ENCODE results near the gene GLP1R.

The GLP1R gene

DNA sequence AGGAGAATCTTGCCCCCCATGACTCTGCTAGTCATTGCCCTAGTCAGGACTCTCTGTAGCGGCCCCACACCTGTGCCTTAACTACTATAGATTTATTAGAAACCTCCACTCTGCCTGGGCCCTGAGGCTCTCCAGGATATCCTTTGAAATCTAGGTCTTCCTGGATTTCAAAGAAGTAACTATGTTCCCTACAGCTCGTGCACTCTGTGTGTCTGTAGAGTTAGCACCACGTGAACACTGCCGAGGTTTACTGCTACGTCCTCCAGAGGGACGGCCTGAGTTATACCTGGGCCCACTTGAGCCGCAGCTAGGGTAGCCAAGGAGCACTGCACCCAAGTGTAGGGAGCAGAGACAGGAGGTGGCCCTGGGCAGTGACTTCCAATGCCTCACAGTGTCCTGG lies 19.8 kb downstream of the GLP1R start:
- TF ChIP-seq, protein P1, sequence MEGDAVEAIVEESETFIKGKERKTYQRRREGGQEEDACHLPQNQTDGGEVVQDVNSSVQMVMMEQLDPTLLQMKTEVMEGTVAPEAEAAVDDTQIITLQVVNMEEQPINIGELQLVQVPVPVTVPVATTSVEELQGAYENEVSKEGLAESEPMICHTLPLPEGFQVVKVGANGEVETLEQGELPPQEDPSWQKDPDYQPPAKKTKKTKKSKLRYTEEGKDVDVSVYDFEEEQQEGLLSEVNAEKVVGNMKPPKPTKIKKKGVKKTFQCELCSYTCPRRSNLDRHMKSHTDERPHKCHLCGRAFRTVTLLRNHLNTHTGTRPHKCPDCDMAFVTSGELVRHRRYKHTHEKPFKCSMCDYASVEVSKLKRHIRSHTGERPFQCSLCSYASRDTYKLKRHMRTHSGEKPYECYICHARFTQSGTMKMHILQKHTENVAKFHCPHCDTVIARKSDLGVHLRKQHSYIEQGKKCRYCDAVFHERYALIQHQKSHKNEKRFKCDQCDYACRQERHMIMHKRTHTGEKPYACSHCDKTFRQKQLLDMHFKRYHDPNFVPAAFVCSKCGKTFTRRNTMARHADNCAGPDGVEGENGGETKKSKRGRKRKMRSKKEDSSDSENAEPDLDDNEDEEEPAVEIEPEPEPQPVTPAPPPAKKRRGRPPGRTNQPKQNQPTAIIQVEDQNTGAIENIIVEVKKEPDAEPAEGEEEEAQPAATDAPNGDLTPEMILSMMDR (IDR thresholded peaks at IDR 0.05): no peak

DNA sequence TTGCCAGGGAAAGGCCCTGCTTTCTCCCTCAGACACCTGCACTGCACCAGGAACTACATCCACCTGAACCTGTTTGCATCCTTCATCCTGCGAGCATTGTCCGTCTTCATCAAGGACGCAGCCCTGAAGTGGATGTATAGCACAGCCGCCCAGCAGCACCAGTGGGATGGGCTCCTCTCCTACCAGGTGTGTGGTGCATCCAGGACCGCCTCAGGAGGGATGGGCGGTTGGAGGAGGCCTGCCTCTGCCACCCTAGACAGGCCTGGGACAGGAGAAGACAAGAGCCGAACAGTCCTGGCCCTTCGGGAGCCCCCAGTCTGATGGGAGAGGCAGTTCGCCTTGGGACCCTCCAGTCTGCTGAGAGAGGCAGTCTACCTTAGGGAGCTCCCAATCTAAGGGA lies 24.2 kb downstream of the GLP1R start:
- TF ChIP-seq, protein P1 (IDR thresholded peaks at IDR 0.05): no peak

DNA sequence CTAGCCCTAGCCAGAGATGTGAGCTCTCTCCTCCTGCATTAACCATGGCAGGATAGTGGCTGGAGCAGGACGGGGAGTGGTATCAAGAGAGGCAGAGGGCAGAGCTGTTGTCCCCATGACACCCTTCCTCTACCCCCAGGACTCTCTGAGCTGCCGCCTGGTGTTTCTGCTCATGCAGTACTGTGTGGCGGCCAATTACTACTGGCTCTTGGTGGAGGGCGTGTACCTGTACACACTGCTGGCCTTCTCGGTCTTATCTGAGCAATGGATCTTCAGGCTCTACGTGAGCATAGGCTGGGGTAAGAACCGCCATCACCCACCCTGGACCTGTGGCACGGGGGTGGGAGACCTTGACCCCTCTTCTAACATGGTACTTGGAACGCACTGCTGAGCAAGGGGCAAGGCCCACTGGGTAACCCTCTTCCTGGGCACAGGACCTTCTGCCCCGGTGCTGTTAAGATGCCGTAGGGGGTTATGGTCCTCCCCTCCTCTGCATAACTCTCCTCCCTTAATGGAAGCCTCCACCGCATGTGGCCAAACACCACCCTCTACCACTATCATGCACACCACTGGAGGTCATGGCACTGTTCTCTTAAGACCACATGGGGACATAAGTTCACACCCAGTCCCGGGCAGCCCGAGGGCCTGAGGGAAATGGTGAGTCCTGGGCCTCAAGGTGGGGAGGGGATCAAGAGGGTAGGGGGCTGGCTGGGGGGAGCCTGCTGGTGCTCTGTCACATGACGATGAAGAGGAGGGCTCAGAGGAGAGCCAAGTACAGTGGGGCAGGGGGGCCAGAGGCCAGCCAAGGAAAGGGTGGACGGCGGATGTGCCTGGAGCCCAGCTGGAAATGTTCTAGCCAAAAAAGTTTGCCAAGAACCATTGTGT lies 25.1 kb downstream of the GLP1R start:
- TF ChIP-seq, protein P1 (IDR thresholded peaks at IDR 0.05): no peak

DNA sequence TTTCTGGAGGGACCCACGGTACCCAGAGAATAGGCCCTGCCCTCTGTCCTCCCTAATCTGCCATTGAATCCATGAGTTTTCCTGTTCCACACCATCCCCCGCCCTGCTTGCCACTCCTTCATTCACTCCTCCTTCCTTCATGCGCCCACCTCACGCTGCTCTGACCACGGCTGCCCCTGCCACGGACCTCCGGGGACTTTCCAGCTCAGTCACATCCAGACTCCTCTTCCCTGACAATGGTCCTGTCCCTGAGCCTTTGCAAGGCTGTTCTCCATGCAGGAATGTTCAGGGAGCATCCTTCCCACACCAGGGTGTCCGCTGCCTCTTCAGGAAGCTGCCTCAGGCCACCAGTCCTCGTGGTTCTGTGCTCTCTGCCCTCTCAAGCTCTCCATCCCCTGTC lies 25.9 kb downstream of the GLP1R start:
- TF ChIP-seq, protein P1 (IDR thresholded peaks at IDR 0.05): no peak

DNA sequence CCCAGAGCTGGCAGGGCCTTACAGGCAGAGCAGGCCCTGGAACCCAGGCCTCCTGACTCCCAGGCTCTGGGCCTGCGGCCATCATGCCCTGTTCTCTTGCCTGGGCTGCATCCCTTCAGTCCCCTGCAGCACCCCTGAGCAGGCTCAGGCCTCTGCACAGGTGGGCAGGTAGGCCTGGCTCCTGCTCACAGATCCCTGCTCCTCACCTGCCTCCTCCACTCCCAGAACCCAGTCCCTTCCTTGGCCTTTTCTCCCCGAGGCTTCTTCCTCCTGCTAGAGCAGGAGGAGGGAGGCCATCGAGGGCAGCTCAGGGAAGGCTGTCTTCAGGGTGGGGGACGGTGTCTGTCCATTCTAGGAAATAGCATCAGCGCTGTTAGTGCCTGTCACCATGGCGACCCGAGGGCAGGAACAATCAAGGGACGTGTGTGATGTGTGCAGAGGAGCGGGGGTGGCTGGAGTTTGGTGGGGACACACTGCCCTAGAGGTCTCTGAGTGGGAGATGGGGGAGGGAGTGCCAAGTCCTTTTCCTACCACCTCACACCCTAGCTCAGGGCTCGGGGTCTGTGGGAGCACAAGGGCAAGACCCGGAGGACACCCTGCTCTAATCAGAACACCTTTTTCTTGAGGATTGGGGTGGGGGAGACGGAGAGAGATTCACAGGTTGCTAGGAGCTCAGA lies 26.6 kb downstream of the GLP1R start:
- TF ChIP-seq, protein P1 (IDR thresholded peaks at IDR 0.05): no peak

DNA sequence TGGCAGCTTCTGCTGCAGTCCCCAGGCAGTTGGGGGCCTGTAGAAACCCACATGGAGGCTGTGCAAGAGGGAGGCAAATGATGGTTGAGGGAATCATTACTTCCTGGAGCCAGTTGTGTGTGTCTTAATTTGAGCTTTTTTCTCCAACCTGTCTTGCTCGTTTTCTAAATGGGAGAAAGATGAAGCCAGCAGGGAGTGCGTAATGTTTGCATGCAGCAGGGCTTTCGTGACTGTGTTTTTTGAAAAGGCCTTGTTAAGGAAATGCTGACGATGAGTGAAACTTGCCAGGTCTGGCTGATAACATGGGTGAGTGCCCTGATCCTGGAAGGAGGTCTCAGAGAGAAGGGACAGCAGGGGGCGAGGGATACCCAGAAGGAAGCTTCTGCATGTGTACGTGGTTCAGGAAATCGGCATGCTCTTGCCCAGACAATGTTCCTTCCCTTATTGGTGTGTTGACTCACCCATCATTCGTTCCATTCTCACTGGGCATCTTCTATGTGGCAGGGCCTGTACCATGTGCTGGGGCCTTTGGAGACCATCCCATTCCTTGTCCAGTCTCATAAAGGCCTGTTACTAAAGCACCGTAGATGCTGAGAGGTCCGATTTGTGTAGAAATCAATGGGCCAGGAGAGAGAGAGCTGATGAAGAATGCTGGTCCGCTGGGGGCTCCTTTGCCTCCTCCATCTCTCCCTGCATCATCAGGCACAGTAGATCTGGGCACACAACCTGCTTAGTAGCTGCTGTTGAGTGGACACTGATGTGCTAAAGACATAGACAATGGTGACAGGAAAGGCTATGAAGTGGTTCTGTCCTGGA lies 27.4 kb downstream of the GLP1R start:
- TF ChIP-seq, protein P1 (IDR thresholded peaks at IDR 0.05): no peak

Data from LNCAP (cell line).